Effector CD4-positive, alpha-beta T cell (primary cell): ENCODE measurements around the gene CLDND2.

Experiments
- DNase-seq: peaks from one replicate; pipeline ENCODE4 v3.0.0-alpha.2; 2020

CLDND2 gene

GRCh38 chr19:51380379-51380778, 11.6 kb upstream of the CLDND2 start:
- no peak for DNase-seq

GRCh38 chr19:51377422-51377821, 8.6 kb upstream of the CLDND2 start:
- DNase-seq = no peak

- DNase-seq = no peak
Observed at GRCh38 chr19:51375504-51376221, 6.9 kb upstream of the CLDND2 start.

- peak; percentile 32 for DNase-seq
Observed at GRCh38 chr19:51372649-51373504, 4.1 kb upstream of the CLDND2 start, which contains the start of gene NKG7. Gene NKG7, minus strand, starts transcription at chr19:51372654. Its CDS starts 119 bp downstream, at chr19:51372535.

- DNase-seq = no peak
Observed at GRCh38 chr19:51372021-51372648, 3.3 kb upstream of the CLDND2 start.

GRCh38 chr19:51371186-51371690, 2.4 kb upstream of the CLDND2 start:
- DNase-seq = no peak

GRCh38 chr19:51370230-51370629, 1.4 kb upstream of the CLDND2 start:
- DNase-seq = no peak

- DNase-seq = peak; percentile 88
Observed at GRCh38 chr19:51367565-51368365, 1.0 kb downstream of the CLDND2 start.

GRCh38 chr19:51367255-51367564, 1.6 kb downstream of the CLDND2 start:
- DNase-seq = no peak

GRCh38 chr19:51366389-51367254, 2.2 kb downstream of the CLDND2 start:
- DNase-seq = peak; percentile 90

GRCh38 chr19:51365965-51366388, 2.8 kb downstream of the CLDND2 start, which contains the start of gene ETFB:
Gene ETFB, minus strand, starts transcription at chr19:51366388. Its CDS starts 62 bp downstream, at chr19:51366326.
- no peak for DNase-seq

GRCh38 chr19:51365211-51365964, 3.4 kb downstream of the CLDND2 start:
- DNase-seq = no peak

- DNase-seq = no peak
Observed at GRCh38 chr19:51364200-51365106, 4.3 kb downstream of the CLDND2 start.

GRCh38 chr19:51361239-51361638, 7.6 kb downstream of the CLDND2 start:
- DNase-seq = no peak

- DNase-seq = no peak
Observed at GRCh38 chr19:51359294-51359693, 9.5 kb downstream of the CLDND2 start.

GRCh38 chr19:51357952-51358351, 10.9 kb downstream of the CLDND2 start:
- no peak for DNase-seq

- DNase-seq = no peak
Observed at GRCh38 chr19:51356159-51356801, 12.5 kb downstream of the CLDND2 start.

GRCh38 chr19:51354742-51355148, 14.1 kb downstream of the CLDND2 start:
- no peak for DNase-seq
